Brain microvascular endothelial cell (primary cell): Measurements from ENCODE around the gene MYO1B.

Source experiments
- DNase-seq: peaks from one replicate; pipeline ENCODE4 v3.0.0-alpha.2; 2020
- H3K27ac ChIP-seq: fragments of 250-450 bp; sonication (Bioruptor Pico); 2 replicates; pipeline ENCODE4 v1.5.1; 2020; ENCODE audit warnings: mild to moderate bottlenecking, moderate library complexity
- H3K27me3 ChIP-seq: fragments of 250-450 bp; sonication (Bioruptor Pico); replicated peaks from 2 replicates; pipeline ENCODE4 v1.5.1; 2020; ENCODE audit warnings: mild to moderate bottlenecking
- H3K36me3 ChIP-seq: fragments of 250-450 bp; sonication (Bioruptor Pico); replicated peaks from 2 replicates; pipeline ENCODE4 v1.5.1; 2020; ENCODE audit warnings: mild to moderate bottlenecking
- H3K4me3 ChIP-seq: 2 replicates; pipeline ENCODE4 v1.5.1; 2011; ENCODE audit warnings: low read depth, mild to moderate bottlenecking, control low read depth, low read length, moderate library complexity
- in situ Hi-C: cut with HindIII; loops from 2 replicates; pipeline ENCODE4 v1.10.0; 2017; ENCODE audit warnings: low sequenced_read_pairs, low pct_ligation_motif_present
- TF ChIP-seq, protein P1 (sequence below): IDR thresholded peaks from 2 replicates; pipeline ENCODE4 v1.5.1; 2011; ENCODE audit warnings: low read depth, mild to moderate bottlenecking, moderate library complexity, low read length, control low read depth, inconsistent platforms; ENCODE audit errors: missing control alignments

The MYO1B gene

GRCh38 chr2:191234376-191234775 is 10.8 kb upstream of the MYO1B start:
- no peak for DNase-seq
- Histone ChIP-seq H3K27me3 (no peaks in the 10 kb centered on the region), H3K27ac (no peak overlapping the region), H3K4me3 (no peak overlapping the region), H3K36me3 (no peaks in the 10 kb centered on the region)
- TF ChIP-seq, protein P1, sequence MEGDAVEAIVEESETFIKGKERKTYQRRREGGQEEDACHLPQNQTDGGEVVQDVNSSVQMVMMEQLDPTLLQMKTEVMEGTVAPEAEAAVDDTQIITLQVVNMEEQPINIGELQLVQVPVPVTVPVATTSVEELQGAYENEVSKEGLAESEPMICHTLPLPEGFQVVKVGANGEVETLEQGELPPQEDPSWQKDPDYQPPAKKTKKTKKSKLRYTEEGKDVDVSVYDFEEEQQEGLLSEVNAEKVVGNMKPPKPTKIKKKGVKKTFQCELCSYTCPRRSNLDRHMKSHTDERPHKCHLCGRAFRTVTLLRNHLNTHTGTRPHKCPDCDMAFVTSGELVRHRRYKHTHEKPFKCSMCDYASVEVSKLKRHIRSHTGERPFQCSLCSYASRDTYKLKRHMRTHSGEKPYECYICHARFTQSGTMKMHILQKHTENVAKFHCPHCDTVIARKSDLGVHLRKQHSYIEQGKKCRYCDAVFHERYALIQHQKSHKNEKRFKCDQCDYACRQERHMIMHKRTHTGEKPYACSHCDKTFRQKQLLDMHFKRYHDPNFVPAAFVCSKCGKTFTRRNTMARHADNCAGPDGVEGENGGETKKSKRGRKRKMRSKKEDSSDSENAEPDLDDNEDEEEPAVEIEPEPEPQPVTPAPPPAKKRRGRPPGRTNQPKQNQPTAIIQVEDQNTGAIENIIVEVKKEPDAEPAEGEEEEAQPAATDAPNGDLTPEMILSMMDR: no peak
- in situ Hi-C loops: no loop called here

- Histone ChIP-seq H3K4me3 (no peak overlapping the region), H3K27me3 (no peaks in the 10 kb centered on the region), H3K36me3 (no peaks in the 10 kb centered on the region), H3K27ac (no peak overlapping the region)
- in situ Hi-C loops: no loop called here
- DNase-seq: no peak
- TF ChIP-seq, protein P1: no peak
Measured at GRCh38 chr2:191240871-191241270, 4.3 kb upstream of the MYO1B start.

- Histone ChIP-seq H3K4me3 (no peak overlapping the region), H3K36me3 (no peaks in the 10 kb centered on the region), H3K27ac (no peak overlapping the region), H3K27me3 (no peaks in the 10 kb centered on the region)
- TF ChIP-seq, protein P1: no peak
- no peak for DNase-seq
- in situ Hi-C loops: no loop called here
Measured at GRCh38 chr2:191241418-191241817, 3.8 kb upstream of the MYO1B start.

GRCh38 chr2:191243154-191243553 is 2.0 kb upstream of the MYO1B start:
- in situ Hi-C loops: no loop called here
- H3K27ac ChIP-seq: no peak overlapping the region
- no peaks in the 10 kb centered on the region for H3K27me3 ChIP-seq
- TF ChIP-seq, protein P1: no peak
- no peak for DNase-seq
- no peak overlapping the region for H3K4me3 ChIP-seq
- no peaks in the 10 kb centered on the region for H3K36me3 ChIP-seq

DNA sequence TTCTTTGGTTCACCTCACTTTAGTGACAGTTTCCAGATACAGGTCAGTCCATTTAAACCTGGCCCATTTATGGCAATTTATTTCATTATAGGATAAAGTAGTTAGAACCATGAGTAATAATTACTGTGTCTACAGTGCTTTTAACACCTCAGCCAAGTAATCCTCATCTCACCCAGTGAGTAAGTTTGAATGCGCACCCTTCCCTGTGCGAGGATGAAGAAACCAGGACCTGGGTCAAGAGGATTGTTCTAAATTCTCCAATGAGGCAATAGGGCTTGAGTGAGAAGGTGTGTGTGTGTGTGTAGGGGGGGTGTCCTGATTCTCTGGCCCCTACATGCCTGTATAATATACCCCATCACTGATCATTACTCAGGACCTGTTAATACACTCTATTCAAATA is 854 bp upstream of the MYO1B start:
- TF ChIP-seq, protein P1: no peak
- Histone ChIP-seq H3K4me3 (no peak overlapping the region), H3K36me3 (no peaks in the 10 kb centered on the region), H3K27ac (no peak overlapping the region), H3K27me3 (no peaks in the 10 kb centered on the region)
- DNase-seq: no peak
- in situ Hi-C loops: no loop called here

- peak; percentile 70 for DNase-seq
- TF ChIP-seq, protein P1: no peak
- H3K27ac ChIP-seq: peak overlapping the region; percentile 76
- H3K27me3 ChIP-seq: no peaks in the 10 kb centered on the region
- peak overlapping the region; percentile 81 for H3K4me3 ChIP-seq
- in situ Hi-C loops: no loop called here
- H3K36me3 ChIP-seq: no peaks in the 10 kb centered on the region
Measured at GRCh38 chr2:191245869-191246531, 796 bp downstream of the MYO1B start.
